VCaP (cell line): ENCODE data around the gene TMEFF2.
"Not testable (repeated sequence)": the region's sequence is repeated elsewhere in the genome, so short reads cannot be mapped to it uniquely, and the experiment has no call there.

Experiments
- H3K27ac ChIP-seq: fragments of 450-650 bp; 2 replicates; pipeline ENCODE4 v1.5.1; 2017
- TF ChIP-seq, protein P1 (sequence below): fragments of 450-650 bp; conservative IDR thresholded peaks from 2 replicates; pipeline ENCODE4 v1.5.1; 2017; ENCODE audit warnings: mild to moderate bottlenecking, moderate library complexity

Gene TMEFF2

GRCh38 chr2:192119536-192119935 is 75.2 kb downstream of the TMEFF2 start:
- H3K27ac ChIP-seq = no peak overlapping the region
- TF ChIP-seq, protein P1, sequence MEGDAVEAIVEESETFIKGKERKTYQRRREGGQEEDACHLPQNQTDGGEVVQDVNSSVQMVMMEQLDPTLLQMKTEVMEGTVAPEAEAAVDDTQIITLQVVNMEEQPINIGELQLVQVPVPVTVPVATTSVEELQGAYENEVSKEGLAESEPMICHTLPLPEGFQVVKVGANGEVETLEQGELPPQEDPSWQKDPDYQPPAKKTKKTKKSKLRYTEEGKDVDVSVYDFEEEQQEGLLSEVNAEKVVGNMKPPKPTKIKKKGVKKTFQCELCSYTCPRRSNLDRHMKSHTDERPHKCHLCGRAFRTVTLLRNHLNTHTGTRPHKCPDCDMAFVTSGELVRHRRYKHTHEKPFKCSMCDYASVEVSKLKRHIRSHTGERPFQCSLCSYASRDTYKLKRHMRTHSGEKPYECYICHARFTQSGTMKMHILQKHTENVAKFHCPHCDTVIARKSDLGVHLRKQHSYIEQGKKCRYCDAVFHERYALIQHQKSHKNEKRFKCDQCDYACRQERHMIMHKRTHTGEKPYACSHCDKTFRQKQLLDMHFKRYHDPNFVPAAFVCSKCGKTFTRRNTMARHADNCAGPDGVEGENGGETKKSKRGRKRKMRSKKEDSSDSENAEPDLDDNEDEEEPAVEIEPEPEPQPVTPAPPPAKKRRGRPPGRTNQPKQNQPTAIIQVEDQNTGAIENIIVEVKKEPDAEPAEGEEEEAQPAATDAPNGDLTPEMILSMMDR = no peak

GRCh38 chr2:192117705-192118104 is 77.0 kb downstream of the TMEFF2 start:
- no peak overlapping the region for H3K27ac ChIP-seq
- TF ChIP-seq, protein P1 = no peak

- not testable (repeated sequence) for H3K27ac ChIP-seq
Measured at GRCh38 chr2:192111536-192111935, 83.2 kb downstream of the TMEFF2 start.

- no peak overlapping the region for H3K27ac ChIP-seq
- TF ChIP-seq, protein P1 = no peak
Measured at GRCh38 chr2:192099742-192100141, 95.0 kb downstream of the TMEFF2 start.

GRCh38 chr2:192098814-192099491 is 95.8 kb downstream of the TMEFF2 start:
- H3K27ac ChIP-seq = no peak overlapping the region
- TF ChIP-seq, protein P1 = no peak

GRCh38 chr2:192091476-192091875 is 103.3 kb downstream of the TMEFF2 start:
- no peak overlapping the region for H3K27ac ChIP-seq
- TF ChIP-seq, protein P1 = no peak

DNA sequence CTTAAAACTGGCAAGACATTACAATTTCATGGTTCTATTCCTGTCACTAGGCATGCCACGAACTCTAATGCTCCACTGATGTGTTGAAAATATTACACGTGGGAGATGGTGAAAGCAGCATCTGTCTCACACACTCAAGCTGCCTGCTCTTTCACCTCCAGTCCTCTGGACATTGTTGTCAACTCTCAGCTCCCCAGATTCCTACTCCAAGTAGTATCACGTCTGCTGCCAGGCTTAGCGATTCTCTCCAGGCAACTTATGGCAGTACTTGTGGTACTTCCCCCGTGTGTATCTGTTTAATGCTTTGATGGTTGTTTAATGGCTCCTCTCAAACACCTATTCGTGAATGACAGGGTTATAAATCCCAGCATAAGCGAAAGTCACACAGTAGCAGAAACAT is 103.8 kb downstream of the TMEFF2 start:
- TF ChIP-seq, protein P1 = no peak
- no peak overlapping the region for H3K27ac ChIP-seq

GRCh38 chr2:192087398-192087958 is 107.3 kb downstream of the TMEFF2 start:
- TF ChIP-seq, protein P1 = no peak
- H3K27ac ChIP-seq = no peak overlapping the region
